CD14-positive monocyte (primary cell): ENCODE results near the gene WIPF1. TPM values are rescaled to one million over a fixed set of nuclear protein-coding genes. Genes with fewer than 3 reads are reported as not detected.

Experiments
- DNase-seq, 3 donors: peaks; one replicate each; pipeline ENCODE4 v3.0.0-alpha.2; 2011 to 2022
- H2AFZ ChIP-seq: 2 replicates; pipeline ENCODE4 v1.6.0; 2012; ENCODE audit warnings: mild to moderate bottlenecking, low read depth, low read length, inconsistent platforms; ENCODE audit not compliant: insufficient read depth, poor library complexity, severe bottlenecking
- H3K27ac ChIP-seq, 2 donors: 1 replicate in 1 of 2; 2 replicates in 1 of 2; pipeline ENCODE4 v1.5.1; 2012 to 2013; ENCODE audit warnings: low read length in 2 of 2, control low read depth in 1 of 2, inconsistent platforms in 1 of 2, low read depth in 1 of 2, mild to moderate bottlenecking in 1 of 2
- H3K27me3 ChIP-seq, 2 donors: one replicate each; pipeline versions ENCODE4 v1.6.0 to v1.6.1; 2011 to 2013; ENCODE audit warnings: low read length in 2 of 2; ENCODE audit not compliant: control insufficient read depth in 2 of 2, insufficient read depth in 2 of 2
- H3K36me3 ChIP-seq, 2 donors: replicated peaks in 1 of 2; 1 replicate in 1 of 2; 2 replicates in 1 of 2; pipeline versions ENCODE4 v1.5.1 to v1.6.1; 2012 to 2013; ENCODE audit warnings: low read length in 2 of 2, control low read depth in 1 of 2, inconsistent platforms in 1 of 2, mild to moderate bottlenecking in 1 of 2; ENCODE audit not compliant: insufficient read depth in 2 of 2, control insufficient read depth in 1 of 2
- H3K4me1 ChIP-seq, 2 donors: 1 replicate in 1 of 2; 2 replicates in 1 of 2; pipeline versions ENCODE4 v1.5.1 to v1.6.1; 2012 to 2013; ENCODE audit warnings: low read length in 2 of 2, control low read depth in 1 of 2, inconsistent platforms in 1 of 2, mild to moderate bottlenecking in 1 of 2, moderate library complexity in 1 of 2; ENCODE audit not compliant: insufficient read depth in 2 of 2, control insufficient read depth in 1 of 2
- H3K4me2 ChIP-seq: replicated peaks from 2 replicates; pipeline ENCODE3; 2012; ENCODE audit warnings: low read length, moderate library complexity, mild to moderate bottlenecking; ENCODE audit not compliant: poor library complexity, severe bottlenecking; ENCODE audit errors: extremely low read depth
- H3K4me3 ChIP-seq, 3 experiments: fragments of 200-600 bp in 1 of 3; sonication (generic) in 1 of 3; replicated peaks in 1 of 3; 1 replicate in 2 of 3; 2 replicates in 1 of 3; pipeline ENCODE4 v1.5.1; 2011 to 2013; ENCODE audit warnings: low read length in 3 of 3, mild to moderate bottlenecking in 3 of 3, control low read depth in 2 of 3, low read depth in 2 of 3, inconsistent platforms in 1 of 3, moderate library complexity in 1 of 3
- H3K79me2 ChIP-seq: 2 replicates; pipeline ENCODE4 v1.6.0; 2012; ENCODE audit warnings: mild to moderate bottlenecking, control low read depth, inconsistent platforms, low read length, moderate library complexity; ENCODE audit not compliant: insufficient read depth
- H3K9ac ChIP-seq: 2 replicates; pipeline ENCODE4 v1.6.0; 2017; ENCODE audit warnings: low read length, mild to moderate bottlenecking; ENCODE audit not compliant: insufficient read depth, poor library complexity, severe bottlenecking
- H3K9me3 ChIP-seq, 2 donors: replicated peaks in 1 of 2; 1 replicate in 1 of 2; 2 replicates in 1 of 2; pipeline versions ENCODE4 v1.5.1 to v1.6.1; 2012 to 2013; ENCODE audit warnings: low read length in 2 of 2, control low read depth in 1 of 2; ENCODE audit not compliant: control insufficient read depth in 1 of 2, insufficient read depth in 1 of 2
- H4K20me1 ChIP-seq: 2 replicates; pipeline ENCODE4 v1.6.0; 2012; ENCODE audit warnings: mild to moderate bottlenecking, low read length, control low read depth, moderate library complexity; ENCODE audit not compliant: insufficient read depth
- H3K27ac Mint-ChIP-seq, 7 donors: one replicate each; pipeline ENCODE4 v1.8.0; 2020; ENCODE audit warnings: mild to moderate bottlenecking in 7 of 7, mixed read lengths in 7 of 7, moderate library complexity in 6 of 7, inconsistent platforms in 2 of 7
- H3K27me3 Mint-ChIP-seq, 3 donors: one replicate each; pipeline ENCODE4 v1.8.0; 2021 to 2022; ENCODE audit warnings: low read depth in 3 of 3, mild to moderate bottlenecking in 3 of 3, mixed read lengths in 3 of 3, moderate library complexity in 3 of 3, inconsistent platforms in 1 of 3
- H3K36me3 Mint-ChIP-seq, 2 donors: one replicate each; pipeline ENCODE4 v1.8.0; 2020; ENCODE audit warnings: mixed read lengths in 2 of 2, inconsistent platforms in 1 of 2, mild to moderate bottlenecking in 1 of 2
- H3K4me1 Mint-ChIP-seq: one replicate; pipeline ENCODE4 v1.8.0; 2020; ENCODE audit warnings: mild to moderate bottlenecking, mixed read lengths
- H3K4me3 Mint-ChIP-seq, 2 donors: one replicate each; pipeline ENCODE4 v1.8.0; 2020; ENCODE audit warnings: mild to moderate bottlenecking in 2 of 2, mixed read lengths in 2 of 2, moderate library complexity in 1 of 2
- H3K9me3 Mint-ChIP-seq, 7 donors: one replicate each; pipeline ENCODE4 v1.8.0; 2020 to 2022; ENCODE audit warnings: mixed read lengths in 7 of 7, mild to moderate bottlenecking in 6 of 7, moderate library complexity in 6 of 7, inconsistent platforms in 2 of 7
- CTCF ChIP-seq: fragments of 200-600 bp; IDR thresholded peaks from one replicate; pipeline ENCODE4 v1.8.0; 2022; ENCODE audit warnings: antibody characterized with exemption, mild to moderate bottlenecking
- WGBS: methylation state at CpG from one replicate; pipeline ENCODE4 v1.1.5; 2013; ENCODE audit warnings: missing lambda C conversion rate; ENCODE audit not compliant: insufficient coverage; 5-methylcytosine and 5-hydroxymethylcytosine counted together
- intact Hi-C, 2 donors: fragments of 100-400 bp; cut with micrococcal nuclease; formaldehyde crosslinking; loops; one replicate each; pipeline versions ENCODE4 v1.15.0 to v1.15.1; 2023
- polyA plus RNA-seq, 3 donors: library from polyadenylated mRNA; depleted of rRNA in 1 of 3; unstranded in 2 of 3; stranded (reverse) in 1 of 3; fragments of 300-500 nt in 2 of 3; fragments of >200 nt in 1 of 3; fragmentation: Illumina TruSeq in 2 of 3; gene quantifications; 1 replicate in 2 of 3; 2 replicates in 1 of 3; pipeline ENCODE4 v1.2.3, GENCODE V29; 2012 to 2021

Gene WIPF1
- polyA plus RNA-seq, 3 donors: 43.9 to 126 (median 74.3) TPM

GRCh38 chr2:174573621-174574081 lies 24.0 kb downstream of the WIPF1 start:
- intact Hi-C loops: loop anchor here (5.0 kb wide), 2 partner anchors 34 to 109 kb away; no protein-coding TSS in a partner anchor
- H3K4me3 Mint-ChIP-seq: peak overlapping the region in 1 of 2 donors; percentile 65

GRCh38 chr2:174572556-174572955 lies 25.0 kb downstream of the WIPF1 start:
- Histone ChIP-seq H3K9ac (no peak overlapping the region), H4K20me1 (peaks cover 100% of the 10 kb centered on the region), H3K4me3 (no peak overlapping the region), H3K4me1 (peaks cover 30 to 42% of the 10 kb centered on the region in 2 donors), H3K27me3 (no peaks in the 10 kb centered on the region), H3K79me2 (peaks cover 73% of the 10 kb centered on the region), H3K9me3 (no peaks in the 10 kb centered on the region), H2AFZ (no peak overlapping the region), H3K36me3 (peaks cover 83 to 95% of the 10 kb centered on the region in 2 donors), H3K27ac (peak overlapping the region in 1 of 2 donors; percentile 71), H3K4me2 (no peak overlapping the region)
- H3K4me3 Mint-ChIP-seq: no peak overlapping the region
- no peak for DNase-seq
- H3K27ac Mint-ChIP-seq: peak overlapping the region in 4 of 7 donors; percentile 19 to 93 (median 92)
- TF ChIP-seq CTCF: no peak
- H3K27me3 Mint-ChIP-seq: no peaks in the 10 kb centered on the region
- WGBS: no CpG with 5 or more reads among the region's 3 CpGs
- intact Hi-C loops: loop anchor here (5.0 kb wide), 2 partner anchors 35 to 110 kb away; no protein-coding TSS in a partner anchor
- peaks cover 81 to 92% of the 10 kb centered on the region in 2 donors for H3K36me3 Mint-ChIP-seq
- H3K9me3 Mint-ChIP-seq: peaks cover 0 to 3% (median 0%) of the 10 kb centered on the region in 7 donors
- H3K4me1 Mint-ChIP-seq: peaks cover 45% of the 10 kb centered on the region

More at GRCh38 chr2:174573621-174574081, 24.0 kb downstream of the WIPF1 start:
- Histone ChIP-seq H3K4me2 (peak overlapping the region; percentile 10), H3K9ac (no peak overlapping the region), H3K4me1 (peaks cover 26 to 36% of the 10 kb centered on the region in 2 donors), H3K79me2 (peaks cover 78% of the 10 kb centered on the region), H3K36me3 (peaks cover 86 to 95% of the 10 kb centered on the region in 2 donors), H4K20me1 (peaks cover 97% of the 10 kb centered on the region), H2AFZ (no peak overlapping the region), H3K27me3 (no peaks in the 10 kb centered on the region), H3K9me3 (no peaks in the 10 kb centered on the region), H3K4me3 (peak overlapping the region in 1 of 3 experiments; percentile 12), H3K27ac (peak overlapping the region; percentile 69 to 71)
- Mint-ChIP-seq H3K9me3 (peaks cover 0 to 3% (median 0%) of the 10 kb centered on the region in 7 donors), H3K4me1 (peaks cover 41% of the 10 kb centered on the region), H3K27me3 (no peaks in the 10 kb centered on the region), H3K36me3 (peaks cover 84 to 96% of the 10 kb centered on the region in 2 donors), H3K27ac (peak overlapping the region; percentile 82 to 93 (median 91))
- WGBS: 85% methylated on average over 2 of the region's 6 CpGs
- peak; percentile 61 to 76 (median 66) for DNase-seq
- TF ChIP-seq CTCF: peak; percentile 22
